Parathyroid adenoma (tissue), 2 donors: ENCODE data around the gene FILIP1.

Experiments
- H2AFZ ChIP-seq: fragments of 300-600 bp; sonication (generic); one replicate; pipeline ENCODE4 v1.7.0; 2017; ENCODE audit warnings: antibody characterized with exemption, mild to moderate bottlenecking
- H3K27ac ChIP-seq: fragments of 300-600 bp; sonication (generic); one replicate; pipeline ENCODE4 v1.7.0; 2017
- H3K27me3 ChIP-seq: fragments of 300-600 bp; sonication (generic); one replicate; pipeline ENCODE4 v1.7.0; 2017; ENCODE audit warnings: low read length; ENCODE audit not compliant: control insufficient read depth, insufficient read depth
- H3K36me3 ChIP-seq: fragments of 300-600 bp; sonication (generic); one replicate; pipeline ENCODE4 v1.7.0; 2017; ENCODE audit warnings: low read length; ENCODE audit not compliant: control insufficient read depth, insufficient read depth
- H3K4me1 ChIP-seq: fragments of 300-600 bp; sonication (generic); one replicate; pipeline ENCODE4 v1.7.0; 2017; ENCODE audit warnings: control low read depth
- H3K4me2 ChIP-seq: fragments of 300-600 bp; sonication (generic); one replicate; pipeline ENCODE4 v1.7.0; 2017; ENCODE audit warnings: low read length
- H3K4me3 ChIP-seq: fragments of 300-600 bp; sonication (generic); one replicate; pipeline ENCODE4 v1.7.0; 2017; ENCODE audit warnings: low read depth, low read length
- H3K79me2 ChIP-seq: fragments of 300-600 bp; sonication (generic); one replicate; pipeline ENCODE4 v1.7.0; 2017; ENCODE audit warnings: control low read depth
- H3K9ac ChIP-seq: fragments of 300-600 bp; sonication (generic); one replicate; pipeline ENCODE4 v1.7.0; 2017; ENCODE audit warnings: mild to moderate bottlenecking
- H3K9me3 ChIP-seq: fragments of 300-600 bp; sonication (generic); one replicate; pipeline ENCODE4 v1.7.0; 2017; ENCODE audit warnings: low read length; ENCODE audit not compliant: control insufficient read depth
- CTCF ChIP-seq: fragments of 300-600 bp; sonication (generic); IDR thresholded peaks from one replicate; pipeline ENCODE4 v1.7.0; 2017; ENCODE audit warnings: antibody characterized with exemption, mild to moderate bottlenecking
- donor health status: primary hyperparathyroidism.

FILIP1 gene

GRCh38 chr6:75491291-75491690, 2.3 kb downstream of the FILIP1 start:
- Histone ChIP-seq H3K79me2 (no peaks in the 10 kb centered on the region), H3K9me3 (no peaks in the 10 kb centered on the region), H3K27ac (no peak overlapping the region), H3K9ac (no peak overlapping the region), H3K4me3 (no peak overlapping the region), H3K4me1 (no peaks in the 10 kb centered on the region), H3K36me3 (no peaks in the 10 kb centered on the region), H3K27me3 (no peaks in the 10 kb centered on the region), H2AFZ (no peak overlapping the region), H3K4me2 (no peak overlapping the region)
- TF ChIP-seq CTCF = no peak

GRCh38 chr6:75490706-75491105, 2.9 kb downstream of the FILIP1 start:
- Histone ChIP-seq H3K4me2 (no peak overlapping the region), H3K4me1 (no peaks in the 10 kb centered on the region), H3K9me3 (no peaks in the 10 kb centered on the region), H3K27ac (no peak overlapping the region), H3K27me3 (no peaks in the 10 kb centered on the region), H3K79me2 (no peaks in the 10 kb centered on the region), H2AFZ (no peak overlapping the region), H3K36me3 (no peaks in the 10 kb centered on the region), H3K9ac (no peak overlapping the region), H3K4me3 (no peak overlapping the region)
- TF ChIP-seq CTCF = no peak

- H3K4me2 ChIP-seq = no peak overlapping the region
- no peak overlapping the region for H3K9ac ChIP-seq
- H3K4me1 ChIP-seq = no peaks in the 10 kb centered on the region
- no peaks in the 10 kb centered on the region for H3K27me3 ChIP-seq
- H3K36me3 ChIP-seq = no peaks in the 10 kb centered on the region
- no peak overlapping the region for H3K27ac ChIP-seq
- no peak for TF ChIP-seq CTCF
- no peak overlapping the region for H2AFZ ChIP-seq
- H3K79me2 ChIP-seq = no peaks in the 10 kb centered on the region
- H3K4me3 ChIP-seq = no peak overlapping the region
- no peaks in the 10 kb centered on the region for H3K9me3 ChIP-seq
These were observed 4.6 kb downstream of the FILIP1 start for GRCh38 chr6:75489025-75489424.

- H3K79me2 ChIP-seq = no peaks in the 10 kb centered on the region
- H2AFZ ChIP-seq = no peak overlapping the region
- H3K4me3 ChIP-seq = no peak overlapping the region
- H3K27ac ChIP-seq = no peak overlapping the region
- no peaks in the 10 kb centered on the region for H3K4me1 ChIP-seq
- no peak overlapping the region for H3K4me2 ChIP-seq
- no peak for TF ChIP-seq CTCF
- H3K36me3 ChIP-seq = no peaks in the 10 kb centered on the region
- H3K27me3 ChIP-seq = no peaks in the 10 kb centered on the region
- H3K9me3 ChIP-seq = no peaks in the 10 kb centered on the region
- no peak overlapping the region for H3K9ac ChIP-seq
These were observed 5.6 kb downstream of the FILIP1 start for GRCh38 chr6:75488033-75488432.

- Histone ChIP-seq H3K4me1 (no peaks in the 10 kb centered on the region), H3K27ac (no peak overlapping the region)
These were observed 6.6 kb downstream of the FILIP1 start for GRCh38 chr6:75486850-75487518.

More at GRCh38 chr6:75486850-75487518, 6.6 kb downstream of the FILIP1 start:
- Histone ChIP-seq H3K4me3 (no peak overlapping the region), H3K9ac (no peak overlapping the region), H3K79me2 (no peaks in the 10 kb centered on the region), H3K9me3 (no peaks in the 10 kb centered on the region), H2AFZ (no peak overlapping the region), H3K4me2 (no peak overlapping the region), H3K27me3 (no peaks in the 10 kb centered on the region), H3K36me3 (no peaks in the 10 kb centered on the region)
- no peak for TF ChIP-seq CTCF
